Liver (tissue), 3 donors: ENCODE data around the gene MCCD1.

Experiments
- GABPA ChIP-seq, 2 donors: IDR thresholded peaks in 1 of 2; conservative IDR thresholded peaks in 1 of 2; 2 replicates each; pipeline ENCODE4 v1.6.1; 2016; ENCODE audit warnings: antibody characterized with exemption in 2 of 2, mild to moderate bottlenecking in 1 of 2, moderate library complexity in 1 of 2
- HNF4A ChIP-seq, 2 donors: conservative IDR thresholded peaks; 2 replicates each; pipeline ENCODE4 v1.6.1; 2016; ENCODE audit warnings: antibody characterized with exemption in 2 of 2, mild to moderate bottlenecking in 2 of 2
- HNF4G ChIP-seq: IDR thresholded peaks from 2 replicates; pipeline ENCODE4 v1.6.1; 2016; ENCODE audit warnings: antibody characterized with exemption
- JUND ChIP-seq, 2 donors: IDR thresholded peaks; 2 replicates each; pipeline ENCODE4 v1.6.1; 2016; ENCODE audit warnings: antibody characterized with exemption in 2 of 2
- RAD21 ChIP-seq, 2 donors: IDR thresholded peaks; 2 replicates each; pipeline ENCODE4 v1.6.1; 2016; ENCODE audit warnings: antibody characterized with exemption in 2 of 2, mild to moderate bottlenecking in 2 of 2
- RXRA ChIP-seq, 2 donors: IDR thresholded peaks; 2 replicates each; pipeline ENCODE4 v1.6.1; 2017 to 2018; ENCODE audit warnings: antibody characterized with exemption in 2 of 2, mild to moderate bottlenecking in 1 of 2
- SP1 ChIP-seq: IDR thresholded peaks from 2 replicates; pipeline ENCODE4 v1.6.1; 2018; ENCODE audit warnings: antibody characterized with exemption, mild to moderate bottlenecking
- TAF1 ChIP-seq: conservative IDR thresholded peaks from 2 replicates; pipeline ENCODE4 v1.6.1; 2016; ENCODE audit warnings: antibody characterized with exemption, mild to moderate bottlenecking
- YY1 ChIP-seq: IDR thresholded peaks from 2 replicates; pipeline ENCODE4 v1.6.1; 2016; ENCODE audit warnings: antibody characterized with exemption, mild to moderate bottlenecking
- TF ChIP-seq, protein P1 (sequence below): fragments of 150-350 bp; IDR thresholded peaks from 2 replicates; pipeline ENCODE4 v1.5.1; 2017; ENCODE audit warnings: improper control_type of control experiment, low read depth, low read length; ENCODE audit not compliant: missing input control
- TF ChIP-seq, protein P2 (sequence below): IDR thresholded peaks from 2 replicates; pipeline ENCODE4 v1.6.1; 2016; ENCODE audit warnings: antibody characterized with exemption
- TF ChIP-seq, protein P3 (sequence below): IDR thresholded peaks from 2 replicates; pipeline ENCODE4 v1.6.1; 2016; ENCODE audit warnings: antibody characterized with exemption
- TF ChIP-seq, protein P4 (sequence below): IDR thresholded peaks from 2 replicates; pipeline ENCODE4 v1.6.1; 2016; ENCODE audit warnings: antibody characterized with exemption, mild to moderate bottlenecking
- TF ChIP-seq, protein P5 (sequence below): IDR thresholded peaks from 2 replicates; pipeline ENCODE4 v1.6.1; 2016; ENCODE audit warnings: antibody characterized with exemption
- donor health status: healthy.
- donor health status: healthy.

DNA sequence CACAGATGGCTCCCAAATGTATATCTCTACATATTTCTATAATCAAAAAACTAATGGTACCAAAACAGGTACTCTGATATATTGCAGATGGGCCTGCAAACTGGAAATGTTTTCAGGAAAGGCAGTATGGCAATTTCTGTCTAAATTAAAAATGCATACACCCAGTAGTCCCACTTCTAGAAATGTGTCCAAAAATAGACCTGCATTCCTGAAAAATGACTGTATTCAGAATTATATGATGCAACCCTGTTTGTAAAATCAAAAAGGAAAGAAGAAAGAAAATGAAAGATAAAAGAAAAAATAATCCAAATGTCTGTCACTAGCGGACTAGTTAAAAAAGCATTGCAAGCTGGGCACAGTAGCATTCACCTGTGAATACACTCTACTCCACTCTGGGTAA, 43.7 kb upstream of the MCCD1 start:
- TF ChIP-seq YY1 (no peak), SP1 (no peak), RAD21 (IDR thresholded peaks at IDR 0.05) (no peak), TAF1 (no peak), GABPA (IDR thresholded peaks at IDR 0.05 in 1 of 2, conservative IDR thresholded peaks at IDR 0.05 in 1 of 2) (no peak), HNF4A (conservative IDR thresholded peaks at IDR 0.05) (no peak), JUND (IDR thresholded peaks at IDR 0.05) (no peak), RXRA (IDR thresholded peaks at IDR 0.05) (no peak), HNF4G (no peak)
- TF ChIP-seq, protein P1, sequence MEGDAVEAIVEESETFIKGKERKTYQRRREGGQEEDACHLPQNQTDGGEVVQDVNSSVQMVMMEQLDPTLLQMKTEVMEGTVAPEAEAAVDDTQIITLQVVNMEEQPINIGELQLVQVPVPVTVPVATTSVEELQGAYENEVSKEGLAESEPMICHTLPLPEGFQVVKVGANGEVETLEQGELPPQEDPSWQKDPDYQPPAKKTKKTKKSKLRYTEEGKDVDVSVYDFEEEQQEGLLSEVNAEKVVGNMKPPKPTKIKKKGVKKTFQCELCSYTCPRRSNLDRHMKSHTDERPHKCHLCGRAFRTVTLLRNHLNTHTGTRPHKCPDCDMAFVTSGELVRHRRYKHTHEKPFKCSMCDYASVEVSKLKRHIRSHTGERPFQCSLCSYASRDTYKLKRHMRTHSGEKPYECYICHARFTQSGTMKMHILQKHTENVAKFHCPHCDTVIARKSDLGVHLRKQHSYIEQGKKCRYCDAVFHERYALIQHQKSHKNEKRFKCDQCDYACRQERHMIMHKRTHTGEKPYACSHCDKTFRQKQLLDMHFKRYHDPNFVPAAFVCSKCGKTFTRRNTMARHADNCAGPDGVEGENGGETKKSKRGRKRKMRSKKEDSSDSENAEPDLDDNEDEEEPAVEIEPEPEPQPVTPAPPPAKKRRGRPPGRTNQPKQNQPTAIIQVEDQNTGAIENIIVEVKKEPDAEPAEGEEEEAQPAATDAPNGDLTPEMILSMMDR: no peak
- TF ChIP-seq, protein P2, sequence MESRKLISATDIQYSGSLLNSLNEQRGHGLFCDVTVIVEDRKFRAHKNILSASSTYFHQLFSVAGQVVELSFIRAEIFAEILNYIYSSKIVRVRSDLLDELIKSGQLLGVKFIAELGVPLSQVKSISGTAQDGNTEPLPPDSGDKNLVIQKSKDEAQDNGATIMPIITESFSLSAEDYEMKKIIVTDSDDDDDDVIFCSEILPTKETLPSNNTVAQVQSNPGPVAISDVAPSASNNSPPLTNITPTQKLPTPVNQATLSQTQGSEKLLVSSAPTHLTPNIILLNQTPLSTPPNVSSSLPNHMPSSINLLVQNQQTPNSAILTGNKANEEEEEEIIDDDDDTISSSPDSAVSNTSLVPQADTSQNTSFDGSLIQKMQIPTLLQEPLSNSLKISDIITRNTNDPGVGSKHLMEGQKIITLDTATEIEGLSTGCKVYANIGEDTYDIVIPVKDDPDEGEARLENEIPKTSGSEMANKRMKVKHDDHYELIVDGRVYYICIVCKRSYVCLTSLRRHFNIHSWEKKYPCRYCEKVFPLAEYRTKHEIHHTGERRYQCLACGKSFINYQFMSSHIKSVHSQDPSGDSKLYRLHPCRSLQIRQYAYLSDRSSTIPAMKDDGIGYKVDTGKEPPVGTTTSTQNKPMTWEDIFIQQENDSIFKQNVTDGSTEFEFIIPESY: no peak
- TF ChIP-seq, protein P3, sequence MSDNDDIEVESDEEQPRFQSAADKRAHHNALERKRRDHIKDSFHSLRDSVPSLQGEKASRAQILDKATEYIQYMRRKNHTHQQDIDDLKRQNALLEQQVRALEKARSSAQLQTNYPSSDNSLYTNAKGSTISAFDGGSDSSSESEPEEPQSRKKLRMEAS: no peak
- TF ChIP-seq, protein P4, sequence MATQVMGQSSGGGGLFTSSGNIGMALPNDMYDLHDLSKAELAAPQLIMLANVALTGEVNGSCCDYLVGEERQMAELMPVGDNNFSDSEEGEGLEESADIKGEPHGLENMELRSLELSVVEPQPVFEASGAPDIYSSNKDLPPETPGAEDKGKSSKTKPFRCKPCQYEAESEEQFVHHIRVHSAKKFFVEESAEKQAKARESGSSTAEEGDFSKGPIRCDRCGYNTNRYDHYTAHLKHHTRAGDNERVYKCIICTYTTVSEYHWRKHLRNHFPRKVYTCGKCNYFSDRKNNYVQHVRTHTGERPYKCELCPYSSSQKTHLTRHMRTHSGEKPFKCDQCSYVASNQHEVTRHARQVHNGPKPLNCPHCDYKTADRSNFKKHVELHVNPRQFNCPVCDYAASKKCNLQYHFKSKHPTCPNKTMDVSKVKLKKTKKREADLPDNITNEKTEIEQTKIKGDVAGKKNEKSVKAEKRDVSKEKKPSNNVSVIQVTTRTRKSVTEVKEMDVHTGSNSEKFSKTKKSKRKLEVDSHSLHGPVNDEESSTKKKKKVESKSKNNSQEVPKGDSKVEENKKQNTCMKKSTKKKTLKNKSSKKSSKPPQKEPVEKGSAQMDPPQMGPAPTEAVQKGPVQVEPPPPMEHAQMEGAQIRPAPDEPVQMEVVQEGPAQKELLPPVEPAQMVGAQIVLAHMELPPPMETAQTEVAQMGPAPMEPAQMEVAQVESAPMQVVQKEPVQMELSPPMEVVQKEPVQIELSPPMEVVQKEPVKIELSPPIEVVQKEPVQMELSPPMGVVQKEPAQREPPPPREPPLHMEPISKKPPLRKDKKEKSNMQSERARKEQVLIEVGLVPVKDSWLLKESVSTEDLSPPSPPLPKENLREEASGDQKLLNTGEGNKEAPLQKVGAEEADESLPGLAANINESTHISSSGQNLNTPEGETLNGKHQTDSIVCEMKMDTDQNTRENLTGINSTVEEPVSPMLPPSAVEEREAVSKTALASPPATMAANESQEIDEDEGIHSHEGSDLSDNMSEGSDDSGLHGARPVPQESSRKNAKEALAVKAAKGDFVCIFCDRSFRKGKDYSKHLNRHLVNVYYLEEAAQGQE: no peak
- TF ChIP-seq, protein P5, sequence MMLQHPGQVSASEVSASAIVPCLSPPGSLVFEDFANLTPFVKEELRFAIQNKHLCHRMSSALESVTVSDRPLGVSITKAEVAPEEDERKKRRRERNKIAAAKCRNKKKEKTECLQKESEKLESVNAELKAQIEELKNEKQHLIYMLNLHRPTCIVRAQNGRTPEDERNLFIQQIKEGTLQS: no peak
